GM19397 (cell line): Measurements from ENCODE around the gene SVIP.

Source experiments
- ATAC-seq: cut with Tn5 transposase; IDR thresholded peaks from one replicate; pipeline ENCODE4 v1.9.1; 2021; ENCODE audit warnings: mild to moderate bottlenecking, moderate library complexity; ENCODE audit not compliant: unreplicated experiment

The SVIP gene

GRCh38 chr11:22829231-22830081 lies at the start of gene SVIP:
Gene SVIP (minus strand): TSS chr11:22829801. CDS start chr11:22829748, 53 bp downstream.
- ATAC-seq: peak; percentile 90

- no peak for ATAC-seq
These were observed 49.0 kb upstream of the SVIP start for GRCh38 chr11:22878604-22879003.

- no peak for ATAC-seq
These were observed 48.4 kb upstream of the SVIP start for GRCh38 chr11:22878039-22878438.

GRCh38 chr11:22875869-22876473 lies 46.4 kb upstream of the SVIP start:
- ATAC-seq: peak; percentile 93

GRCh38 chr11:22869325-22869724 lies 39.7 kb upstream of the SVIP start:
- ATAC-seq: no peak

GRCh38 chr11:22860241-22860640 lies 30.6 kb upstream of the SVIP start, which contains the start of gene CCDC179:
Gene CCDC179 (minus strand): TSS chr11:22860474. CDS start chr11:22860421, 53 bp downstream.
- no peak for ATAC-seq

GRCh38 chr11:22859756-22860155 lies 30.2 kb upstream of the SVIP start:
- no peak for ATAC-seq

GRCh38 chr11:22851477-22851876 lies 21.9 kb upstream of the SVIP start:
- ATAC-seq: no peak

- ATAC-seq: no peak
These were observed 17.1 kb upstream of the SVIP start for GRCh38 chr11:22846726-22847125.

GRCh38 chr11:22832315-22833015 lies 2.9 kb upstream of the SVIP start:
- ATAC-seq: no peak

- ATAC-seq: no peak
These were observed 447 bp upstream of the SVIP start for GRCh38 chr11:22830082-22830414.

GRCh38 chr11:22828373-22828772 lies 1.2 kb downstream of the SVIP start:
- ATAC-seq: no peak

- no peak for ATAC-seq
These were observed 7.4 kb downstream of the SVIP start for GRCh38 chr11:22822203-22822602.

- no peak for ATAC-seq
These were observed 19.7 kb downstream of the SVIP start for GRCh38 chr11:22809893-22810292.

GRCh38 chr11:22808571-22809197 lies 20.9 kb downstream of the SVIP start:
- ATAC-seq: peak; percentile 28

- peak; percentile 90 for ATAC-seq
These were observed 21.6 kb downstream of the SVIP start for GRCh38 chr11:22807855-22808570.

- ATAC-seq: no peak
These were observed 22.2 kb downstream of the SVIP start for GRCh38 chr11:22807391-22807790.

GRCh38 chr11:22802861-22803260 lies 26.7 kb downstream of the SVIP start:
- no peak for ATAC-seq

GRCh38 chr11:22800482-22800881 lies 29.1 kb downstream of the SVIP start:
- ATAC-seq: no peak

GRCh38 chr11:22798901-22799300 lies 30.7 kb downstream of the SVIP start:
- no peak for ATAC-seq

- no peak for ATAC-seq
These were observed 32.6 kb downstream of the SVIP start for GRCh38 chr11:22797047-22797446.
